GM10248 (cell line): ENCODE data around the gene KIZ.

ENCODE experiments used
- CTCF ChIA-PET: fragments of 300-600 bp; sonication (Branson Sonifier 250); formaldehyde crosslinking; extraction: SDS; loops from one replicate; lab custom pipeline; 2021; ENCODE audit warnings: antibody characterized with exemption; lab: Yijun Ruan, JAX
- POLR2A ChIA-PET: fragments of 350-650 bp; sonication (Branson Sonifier 250); formaldehyde crosslinking; extraction: SDS; loops from one replicate; lab custom pipeline; 2020; ENCODE audit warnings: antibody characterized with exemption; lab: Yijun Ruan, JAX
- DNase-seq: peaks from one replicate; pipeline ENCODE4 v3.0.0; 2012; ENCODE audit errors: extremely low spot score
- TF ChIP-seq, protein P1 (sequence below): IDR thresholded peaks from 2 replicates; pipeline ENCODE4 v1.5.1; 2012; ENCODE audit warnings: mild to moderate bottlenecking, low read depth; ENCODE audit errors: extremely low read depth, missing control alignments, control extremely low read depth

KIZ gene

DNA sequence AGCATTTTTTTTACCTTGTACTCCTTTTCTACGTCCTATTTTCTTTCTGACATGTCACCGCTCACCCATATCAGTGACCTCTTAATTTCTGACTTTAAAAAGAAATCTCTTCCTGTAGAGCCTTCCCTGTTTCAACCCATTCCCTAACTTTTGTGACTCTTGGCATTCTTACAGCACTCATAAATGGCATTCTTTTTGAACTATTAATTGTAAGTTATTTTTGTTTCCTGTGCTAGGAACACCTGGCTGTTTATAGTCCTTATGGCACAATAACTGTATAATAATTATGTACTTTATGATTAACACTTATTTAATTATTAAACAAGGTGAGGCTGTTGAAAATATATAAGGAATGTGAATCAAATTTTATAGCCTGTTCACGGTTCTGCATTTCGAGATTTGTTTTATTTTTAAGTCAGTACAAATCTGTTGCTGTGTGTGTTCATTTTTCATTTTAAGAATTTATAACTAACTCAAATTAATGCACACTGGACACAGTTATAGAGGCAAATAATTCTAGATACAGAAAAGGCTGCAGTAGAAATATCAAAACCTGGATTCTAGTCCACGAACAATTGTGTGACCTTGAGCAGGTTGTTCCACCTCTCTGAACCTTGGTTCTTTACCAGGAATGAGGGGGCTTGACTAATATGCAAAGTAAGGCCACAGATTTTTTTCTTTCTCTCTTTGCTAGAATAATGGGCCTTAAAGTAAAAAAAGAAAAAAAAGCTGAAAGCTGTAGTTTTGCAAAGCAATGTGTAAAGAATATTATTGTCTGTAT is 1.5 kb downstream of the KIZ start:
- CTCF ChIA-PET: interaction anchor here (0.9 to 1.9 kb wide), 6 partner anchors 9 to 290 kb away, joined by 3 to 9 read pairs (median 4); no protein-coding TSS in a partner anchor
- TF ChIP-seq, protein P1, sequence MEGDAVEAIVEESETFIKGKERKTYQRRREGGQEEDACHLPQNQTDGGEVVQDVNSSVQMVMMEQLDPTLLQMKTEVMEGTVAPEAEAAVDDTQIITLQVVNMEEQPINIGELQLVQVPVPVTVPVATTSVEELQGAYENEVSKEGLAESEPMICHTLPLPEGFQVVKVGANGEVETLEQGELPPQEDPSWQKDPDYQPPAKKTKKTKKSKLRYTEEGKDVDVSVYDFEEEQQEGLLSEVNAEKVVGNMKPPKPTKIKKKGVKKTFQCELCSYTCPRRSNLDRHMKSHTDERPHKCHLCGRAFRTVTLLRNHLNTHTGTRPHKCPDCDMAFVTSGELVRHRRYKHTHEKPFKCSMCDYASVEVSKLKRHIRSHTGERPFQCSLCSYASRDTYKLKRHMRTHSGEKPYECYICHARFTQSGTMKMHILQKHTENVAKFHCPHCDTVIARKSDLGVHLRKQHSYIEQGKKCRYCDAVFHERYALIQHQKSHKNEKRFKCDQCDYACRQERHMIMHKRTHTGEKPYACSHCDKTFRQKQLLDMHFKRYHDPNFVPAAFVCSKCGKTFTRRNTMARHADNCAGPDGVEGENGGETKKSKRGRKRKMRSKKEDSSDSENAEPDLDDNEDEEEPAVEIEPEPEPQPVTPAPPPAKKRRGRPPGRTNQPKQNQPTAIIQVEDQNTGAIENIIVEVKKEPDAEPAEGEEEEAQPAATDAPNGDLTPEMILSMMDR: no peak
- POLR2A ChIA-PET: no interaction called here
- DNase-seq: no peak

DNA sequence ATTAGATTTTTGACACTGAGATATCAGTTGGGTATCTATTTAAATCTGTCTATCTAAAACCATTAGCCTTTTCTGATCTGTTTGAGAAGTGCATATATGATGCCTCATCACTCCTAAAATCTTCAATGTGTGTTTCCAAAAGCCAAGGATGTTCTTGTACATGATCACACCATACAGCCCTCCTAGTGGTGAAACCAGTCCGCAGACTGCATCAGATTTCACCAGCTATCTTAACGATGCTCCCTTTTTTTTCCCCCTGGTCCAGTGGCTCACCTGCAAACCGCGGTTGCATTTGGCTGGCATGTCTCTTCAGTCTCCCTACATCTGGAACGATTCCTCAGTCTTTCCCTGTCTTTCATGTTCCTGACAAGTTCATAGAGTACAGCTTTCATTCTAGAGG is 4.0 kb downstream of the KIZ start:
- DNase-seq: no peak
- ChIA-PET CTCF (no interaction called here), POLR2A (no interaction called here)
- TF ChIP-seq, protein P1: no peak

DNA sequence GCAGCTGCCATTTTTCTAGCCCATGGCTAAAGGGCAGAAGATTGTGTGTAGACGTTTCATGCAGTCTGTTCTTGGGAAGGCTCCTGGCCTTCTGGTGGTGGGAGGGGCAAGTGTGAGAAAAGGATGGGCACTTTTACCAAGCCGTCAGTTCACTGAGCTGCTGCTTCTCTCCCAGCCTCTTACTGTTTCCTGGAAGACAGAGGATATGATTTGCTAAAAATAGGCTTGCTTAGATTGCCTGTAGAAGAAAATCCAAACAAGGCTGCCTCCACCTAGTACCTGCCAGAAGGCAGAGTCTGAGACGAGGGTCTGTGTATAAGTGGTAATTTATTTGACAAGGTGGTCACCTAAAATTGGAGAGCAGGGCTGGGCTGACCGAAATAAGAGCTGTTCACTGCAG is 7.5 kb downstream of the KIZ start:
- CTCF ChIA-PET: no interaction called here
- DNase-seq: no peak
- POLR2A ChIA-PET: no interaction called here
- TF ChIP-seq, protein P1: no peak

DNA sequence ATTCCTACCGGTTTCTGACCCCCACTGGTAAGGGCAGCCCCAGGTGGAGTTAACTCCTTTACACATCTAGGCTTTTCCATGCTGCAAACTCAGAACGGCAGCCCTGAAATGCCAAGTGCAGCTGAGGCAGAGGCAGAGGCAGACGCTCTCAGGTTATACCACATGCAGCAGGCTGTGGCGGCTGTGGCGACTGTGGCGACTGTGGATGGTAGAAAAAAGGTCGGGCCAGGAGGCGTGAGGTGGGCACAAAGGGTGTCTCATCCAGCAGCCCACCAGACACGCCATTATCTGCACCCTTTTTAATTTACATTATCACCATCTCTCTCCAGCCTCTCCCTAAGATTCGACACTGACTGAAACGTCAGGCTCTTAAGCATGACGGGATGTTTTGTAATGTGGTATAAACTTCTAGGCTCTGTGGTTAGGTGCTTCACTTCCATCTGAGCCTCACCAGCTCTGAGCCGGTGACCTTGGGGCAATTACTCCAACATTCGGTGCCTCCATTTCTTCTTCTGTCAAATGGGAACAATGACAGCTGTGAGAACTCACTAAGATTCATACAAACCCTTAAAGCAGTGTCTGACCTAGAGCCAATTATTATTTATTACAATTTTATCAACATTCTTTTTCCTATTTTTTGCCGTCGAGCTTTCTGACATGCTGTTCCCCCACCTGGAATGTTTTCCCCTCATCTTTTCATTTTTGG is 8.2 kb downstream of the KIZ start:
- ChIA-PET POLR2A (no interaction called here), CTCF (no interaction called here)
- DNase-seq: no peak
- TF ChIP-seq, protein P1: no peak

GRCh38 chr20:21134883-21135493 is 9.1 kb downstream of the KIZ start:
- ChIA-PET POLR2A (interaction anchor here (0.6 kb wide), 1 partner anchor 296 kb away, joined by 3 read pairs; no protein-coding TSS in a partner anchor), CTCF (interaction anchor here (1.0 to 2.4 kb wide), 2 partner anchors 9 to 87 kb away, joined by 3 to 9 read pairs; partner anchors contain the start of gene KIZ)
- TF ChIP-seq, protein P1: no peak
- no peak for DNase-seq

GRCh38 chr20:21136015-21136732 is 10.3 kb downstream of the KIZ start:
- ChIA-PET POLR2A (no interaction called here), CTCF (interaction anchor here (2.4 kb wide), 1 partner anchor 10 kb away, joined by 9 read pairs; the partner anchor contains the start of gene KIZ)
- DNase-seq: no peak
- TF ChIP-seq, protein P1: no peak
